Small intestine (tissue), 7 donors: ENCODE data around the gene ESPNL. TPM values are rescaled to one million over a fixed set of nuclear protein-coding genes. Genes with fewer than 3 reads are reported as not detected.
A peak's percentile ranks its signal among the peaks of the same experiment; 100 is the strongest.
"Not testable (repeated sequence)": the region's sequence is repeated elsewhere in the genome, so short reads cannot be mapped to it uniquely, and the experiment has no call there.

Experiments used
- DNase-seq, 2 donors: peaks; one replicate each; pipeline versions ENCODE4 v3.0.0 to v3.0.0-alpha.2; 2013
- FAIRE-seq: peaks from 2 replicates; lab custom pipeline; 2012; peaks lifted over from hg19 to GRCh38; lab: Jason Lieb, UNC
- H3K27ac ChIP-seq, 3 donors: one replicate each; pipeline ENCODE4 v1.5.1; 2013; ENCODE audit warnings: low read length in 2 of 3, mild to moderate bottlenecking in 2 of 3, control low read depth in 1 of 3, inconsistent platforms in 1 of 3, low read depth in 1 of 3, moderate library complexity in 1 of 3
- H3K27me3 ChIP-seq, 3 donors: one replicate each; pipeline ENCODE4 v1.6.1; 2013; ENCODE audit warnings: low read length in 3 of 3, inconsistent platforms in 1 of 3; ENCODE audit not compliant: control insufficient read depth in 3 of 3, insufficient read depth in 3 of 3
- H3K36me3 ChIP-seq, 3 donors: one replicate each; pipeline ENCODE4 v1.6.1; 2013; ENCODE audit warnings: low read length in 3 of 3, inconsistent platforms in 1 of 3, low read depth in 1 of 3, mild to moderate bottlenecking in 1 of 3, moderate library complexity in 1 of 3; ENCODE audit not compliant: control insufficient read depth in 3 of 3, insufficient read depth in 2 of 3
- H3K4me1 ChIP-seq, 3 donors: one replicate each; pipeline ENCODE4 v1.6.1; 2013; ENCODE audit warnings: low read length in 2 of 3, inconsistent platforms in 1 of 3, low read depth in 1 of 3, mild to moderate bottlenecking in 1 of 3, moderate library complexity in 1 of 3; ENCODE audit not compliant: control insufficient read depth in 3 of 3, insufficient read depth in 2 of 3
- H3K4me3 ChIP-seq, 3 donors: one replicate each; pipeline ENCODE4 v1.5.1; 2013; ENCODE audit warnings: low read length in 3 of 3, control low read depth in 1 of 3, inconsistent platforms in 1 of 3, low read depth in 1 of 3, mild to moderate bottlenecking in 1 of 3, moderate library complexity in 1 of 3
- H3K9me3 ChIP-seq, 2 donors: one replicate each; pipeline ENCODE4 v1.6.1; 2013; ENCODE audit warnings: low read depth in 1 of 2, low read length in 1 of 2; ENCODE audit not compliant: control insufficient read depth in 2 of 2, insufficient read depth in 1 of 2
- WGBS, 3 donors: extraction: QIAGEN DNeasy Blood & Tissue Kit; methylation state at CpG; one replicate each; pipeline ENCODE4 v1.1.7; 2013; 5-methylcytosine and 5-hydroxymethylcytosine counted together
- polyA plus RNA-seq, 4 donors: library from polyadenylated mRNA; stranded (reverse) in 3 of 4; unstranded in 1 of 4; fragments of 200-250 nt in 3 of 4; fragments of 120-200 nt in 1 of 4; gene quantifications; one replicate each; pipeline versions ENCODE4 v1.2.1 to v1.2.3, GENCODE V29; 2013
- donor health status: healthy with polysubstance abuse.
- donor health status: control.
- donor health status: control.
- donor health status: Bipolar disorder and iron deficiency.
- donor health status: healthy.

The ESPNL gene
- polyA plus RNA-seq, 4 donors: 0.54 to 1.4 (median 0.64) TPM; not detected in 1

- 0 to 1% (median 0%) methylated on average over 66 to 98 of the region's 98 CpGs for WGBS, 3 donors
- Histone ChIP-seq H3K4me3 (peak within 1 kb of the TSS; percentile 82 to 92 (median 90)), H3K4me1 (peaks cover 6 to 41% (median 12%) of the 10 kb centered on the region in 3 donors), H3K27me3 (peaks cover 0 to 1% (median 0%) of the 10 kb centered on the region in 3 donors), H3K9me3 (no peaks in the 10 kb centered on the region), H3K27ac (peak within 1 kb of the TSS; percentile 81 to 89 (median 84)), H3K36me3 (peaks cover 0 to 2% (median 0%) of the 10 kb centered on the region in 3 donors)
- FAIRE-seq (no peak), DNase-seq (peak; percentile 99)
Measured at GRCh38 chr2:238060542-238061314, 39.4 kb upstream of the ESPNL start, which contains the start of gene SCLY. Gene SCLY, plus strand, starts transcription at chr2:238061001. Its CDS starts 54 bp downstream, at chr2:238061055.

GRCh38 chr2:238061315-238062202 is 38.6 kb upstream of the ESPNL start:
- no peak for FAIRE-seq
- 2 to 3% (median 3%) methylated on average over 29 of the region's 29 CpGs for WGBS, 3 donors
- Histone ChIP-seq H3K4me1 (peaks cover 6 to 41% (median 12%) of the 10 kb centered on the region in 3 donors), H3K36me3 (peaks cover 0 to 8% (median under 1%) of the 10 kb centered on the region in 3 donors), H3K27me3 (no peaks in the 10 kb centered on the region), H3K4me3 (peak overlapping the region; percentile 82 to 91 (median 84)), H3K27ac (peak overlapping the region; percentile 79 to 89 (median 80)), H3K9me3 (no peaks in the 10 kb centered on the region)
- peak; percentile 55 to 70 for DNase-seq

- Histone ChIP-seq H3K36me3 (peaks cover 0 to 23% (median 4%) of the 10 kb centered on the region in 3 donors), H3K27me3 (no peaks in the 10 kb centered on the region), H3K4me1 (peaks cover 6 to 37% (median 12%) of the 10 kb centered on the region in 3 donors), H3K4me3 (no peak overlapping the region), H3K27ac (peak overlapping the region; percentile 34 to 76 (median 48)), H3K9me3 (no peaks in the 10 kb centered on the region)
- FAIRE-seq: no peak
- peak; percentile 41 to 56 for DNase-seq
- 71 to 86% (median 72%) methylated on average over 8 of the region's 8 CpGs for WGBS, 3 donors
Measured at GRCh38 chr2:238063414-238064189, 36.5 kb upstream of the ESPNL start.

- Histone ChIP-seq H3K27me3 (no peaks in the 10 kb centered on the region), H3K9me3 (no peaks in the 10 kb centered on the region), H3K36me3 (peaks cover 0 to 26% (median 8%) of the 10 kb centered on the region in 3 donors), H3K4me1 (peaks cover 6 to 36% (median 12%) of the 10 kb centered on the region in 3 donors), H3K27ac (peak overlapping the region in 2 of 3 donors; percentile 48 to 76), H3K4me3 (no peak overlapping the region)
- 16 to 65% (median 31%) methylated on average over 7 of the region's 7 CpGs for WGBS, 3 donors
- DNase-seq (peak; percentile 62 to 77), FAIRE-seq (no peak)
Measured at GRCh38 chr2:238064376-238064775, 35.8 kb upstream of the ESPNL start.

GRCh38 chr2:238065071-238065846 is 34.9 kb upstream of the ESPNL start:
- H3K27ac ChIP-seq: peak overlapping the region in 1 of 3 donors; percentile 76
- 59 to 81% (median 66%) methylated on average over 18 of the region's 18 CpGs for WGBS, 3 donors

GRCh38 chr2:238066218-238066617 is 33.9 kb upstream of the ESPNL start:
- WGBS, 3 donors: 86 to 93% (median 89%) methylated on average over 9 of the region's 9 CpGs

More at GRCh38 chr2:238065071-238065846, 34.9 kb upstream of the ESPNL start:
- FAIRE-seq (no peak), DNase-seq (peak; percentile 25 to 43)
- Histone ChIP-seq H3K36me3 (peaks cover 0 to 33% (median 14%) of the 10 kb centered on the region in 3 donors), H3K9me3 (no peaks in the 10 kb centered on the region), H3K4me3 (no peak overlapping the region), H3K4me1 (peaks cover 4 to 32% (median 12%) of the 10 kb centered on the region in 3 donors), H3K27me3 (no peaks in the 10 kb centered on the region)

GRCh38 chr2:238066718-238067117 is 33.4 kb upstream of the ESPNL start:
- H3K4me3 ChIP-seq, H3K9me3 ChIP-seq, DNase-seq, H3K27me3 ChIP-seq, FAIRE-seq, H3K27ac ChIP-seq: not testable (repeated sequence)
- Histone ChIP-seq H3K36me3 (peaks cover 0 to 43% (median 14%) of the 10 kb centered on the region in 3 donors), H3K4me1 (peaks cover 4 to 30% (median 11%) of the 10 kb centered on the region in 3 donors)
- WGBS, 3 donors: 93 to 96% (median 96%) methylated on average over 7 of the region's 7 CpGs

More at GRCh38 chr2:238066218-238066617, 33.9 kb upstream of the ESPNL start:
- H3K4me1 ChIP-seq: peaks cover 4 to 32% (median 12%) of the 10 kb centered on the region in 3 donors
- no peaks in the 10 kb centered on the region for H3K27me3 ChIP-seq
- H3K27ac ChIP-seq: no peak overlapping the region
- no peak overlapping the region for H3K4me3 ChIP-seq
- DNase-seq (no peak), FAIRE-seq (no peak)
- H3K9me3 ChIP-seq: no peaks in the 10 kb centered on the region
- peaks cover 0 to 41% (median 14%) of the 10 kb centered on the region in 3 donors for H3K36me3 ChIP-seq
